NCI-H2029 (cell line): ENCODE data around the gene TEX13B.
A peak's percentile ranks its signal among the peaks of the same experiment; 100 is the strongest.
"Not testable (repeated sequence)": the region's sequence is repeated elsewhere in the genome, so short reads cannot be mapped to it uniquely, and the experiment has no call there.

Experiments
- DNase-seq: peaks from one replicate; lab custom pipeline; 2025; lab: John Stamatoyannopoulos, UW

Gene TEX13B

GRCh38 chrX:107982356-107982755 is at the start of gene TEX13B:
Gene TEX13B, minus strand, starts transcription at chrX:107982370. Its CDS starts 243 bp downstream, at chrX:107982127.
- no peak for DNase-seq

- no peak for DNase-seq
Measured at GRCh38 chrX:108029928-108030711, 48.0 kb upstream of the TEX13B start.

GRCh38 chrX:108028854-108029253 is 46.7 kb upstream of the TEX13B start:
- no peak for DNase-seq

GRCh38 chrX:108025954-108026600 is 43.9 kb upstream of the TEX13B start:
- DNase-seq: no peak

GRCh38 chrX:108025376-108025775 is 43.2 kb upstream of the TEX13B start:
- no peak for DNase-seq

- no peak for DNase-seq
Measured at GRCh38 chrX:108022491-108023089, 40.4 kb upstream of the TEX13B start.

- DNase-seq: no peak
Measured at GRCh38 chrX:108020631-108021030, 38.5 kb upstream of the TEX13B start.

GRCh38 chrX:108019382-108019875 is 37.3 kb upstream of the TEX13B start:
- no peak for DNase-seq

- no peak for DNase-seq
Measured at GRCh38 chrX:108018656-108019381, 36.6 kb upstream of the TEX13B start.

DNA sequence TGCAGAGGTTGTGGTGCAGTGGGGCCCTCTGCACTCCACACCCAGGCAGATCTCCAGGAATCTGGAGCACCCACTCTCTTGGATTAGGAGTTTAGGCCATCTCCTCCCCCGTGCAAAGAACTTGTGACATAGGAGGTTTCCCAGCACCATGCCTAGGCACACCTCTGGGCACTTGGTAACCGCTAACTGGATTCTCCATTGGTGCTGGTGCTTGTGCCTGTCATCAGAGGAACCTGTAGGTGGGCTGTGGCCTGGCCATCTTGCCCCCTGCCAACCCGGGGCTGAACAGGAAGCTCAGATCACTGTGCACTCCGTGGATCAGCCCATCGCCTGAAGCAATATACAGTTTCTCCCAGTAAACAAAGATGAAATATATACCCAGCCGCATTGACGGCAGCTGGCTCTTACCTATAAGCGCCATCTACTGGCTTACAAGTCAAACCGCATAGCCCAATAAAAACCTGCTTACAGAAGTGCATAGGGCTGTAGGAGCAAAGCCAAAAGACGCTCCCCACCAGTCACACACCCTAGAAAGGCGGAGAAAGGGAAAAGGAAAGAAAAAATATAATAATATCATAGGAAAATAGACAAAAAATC is 19.1 kb upstream of the TEX13B start:
- peak; percentile 36 for DNase-seq

- no peak for DNase-seq
Measured at GRCh38 chrX:108000751-108001150, 18.6 kb upstream of the TEX13B start.

DNA sequence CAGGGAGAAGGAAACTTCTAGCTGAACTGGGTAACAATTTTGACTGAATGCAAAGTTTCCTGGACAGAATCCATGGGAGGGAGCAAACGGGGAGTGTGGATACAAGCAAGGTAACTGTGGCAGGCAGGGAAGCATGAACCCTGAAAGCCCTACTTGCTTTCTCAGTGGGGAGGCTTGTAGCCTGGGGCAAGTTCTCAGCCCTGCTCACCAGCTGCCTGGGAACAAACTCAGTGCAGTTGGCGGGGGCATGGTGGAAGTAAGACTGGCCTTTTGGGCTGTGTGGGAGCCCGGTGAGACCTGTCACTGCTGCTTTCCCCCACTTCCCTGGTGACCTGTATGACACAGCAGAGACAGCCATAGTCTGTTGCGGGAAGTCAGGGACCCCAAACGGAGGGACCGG is 14.0 kb upstream of the TEX13B start:
- DNase-seq: no peak

DNA sequence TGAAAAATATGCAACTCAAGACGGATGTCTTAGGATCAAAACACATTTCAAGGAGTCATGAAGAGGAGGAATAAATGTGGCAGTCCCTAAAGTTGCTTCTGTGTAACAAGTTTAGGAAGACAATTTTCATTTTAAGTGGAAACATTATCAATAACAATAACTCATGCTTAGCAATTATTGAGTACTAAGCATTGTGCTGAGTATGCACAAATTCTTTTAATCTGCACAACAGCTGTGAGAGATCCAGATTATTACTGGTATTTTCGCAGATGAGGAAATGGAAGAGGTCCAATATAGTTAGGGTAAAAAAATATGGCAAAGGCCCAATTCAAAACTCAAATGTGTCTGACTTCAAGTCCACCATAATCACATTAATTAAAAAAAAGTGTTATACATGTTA is 2.9 kb upstream of the TEX13B start:
- DNase-seq: no peak

- DNase-seq: no peak
Measured at GRCh38 chrX:107979534-107979933, 2.6 kb downstream of the TEX13B start.

DNA sequence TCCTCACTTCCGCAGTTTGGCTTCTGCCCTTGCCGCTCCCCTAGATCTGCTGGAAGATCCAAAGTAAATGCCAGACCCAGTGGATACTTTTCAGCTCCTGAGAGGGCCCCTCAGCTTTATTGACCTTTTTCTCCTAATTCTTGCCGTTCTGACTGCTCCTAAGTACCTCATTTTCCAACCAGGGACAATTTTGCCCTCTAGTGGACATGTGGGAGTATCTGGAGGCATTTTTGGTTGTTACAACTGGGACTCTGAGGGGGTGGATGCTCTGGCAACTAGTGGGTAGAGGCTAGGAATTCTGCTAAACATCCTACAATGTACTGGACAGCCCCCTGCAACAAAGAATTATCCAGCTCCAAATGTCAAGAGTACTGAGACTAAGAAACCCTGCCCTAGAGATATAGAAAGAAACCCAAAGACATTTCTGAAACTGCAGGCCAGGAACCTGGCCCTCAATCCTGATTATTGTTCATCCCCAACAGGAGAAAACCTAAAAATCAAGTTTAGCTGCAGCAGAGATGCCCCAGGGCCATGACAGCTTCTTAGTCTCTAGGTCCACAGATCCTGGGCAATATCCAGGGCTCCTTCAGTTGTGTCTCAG is 3.4 kb downstream of the TEX13B start:
- DNase-seq: no peak

GRCh38 chrX:107978071-107978470 is 4.1 kb downstream of the TEX13B start:
- DNase-seq: no peak

DNA sequence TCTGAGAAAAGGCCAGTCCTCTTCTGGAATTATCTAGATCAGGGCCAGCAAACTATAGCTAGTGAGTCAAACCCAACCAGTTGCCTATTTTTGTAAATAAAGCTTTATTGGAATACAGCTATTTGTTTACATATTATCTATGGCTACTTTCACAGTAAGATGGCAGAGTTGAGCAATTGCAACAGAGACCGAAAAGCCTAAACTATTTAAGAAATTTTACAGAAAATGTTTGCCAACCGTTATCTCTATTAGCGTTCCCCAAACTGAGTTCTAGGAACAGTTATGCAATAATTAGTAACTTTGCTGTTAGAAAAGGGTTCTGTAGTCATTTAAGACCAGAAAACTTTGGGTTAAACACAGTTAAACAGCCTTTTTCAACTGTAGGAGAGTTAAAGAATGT is 10.5 kb downstream of the TEX13B start:
- DNase-seq: no peak

DNA sequence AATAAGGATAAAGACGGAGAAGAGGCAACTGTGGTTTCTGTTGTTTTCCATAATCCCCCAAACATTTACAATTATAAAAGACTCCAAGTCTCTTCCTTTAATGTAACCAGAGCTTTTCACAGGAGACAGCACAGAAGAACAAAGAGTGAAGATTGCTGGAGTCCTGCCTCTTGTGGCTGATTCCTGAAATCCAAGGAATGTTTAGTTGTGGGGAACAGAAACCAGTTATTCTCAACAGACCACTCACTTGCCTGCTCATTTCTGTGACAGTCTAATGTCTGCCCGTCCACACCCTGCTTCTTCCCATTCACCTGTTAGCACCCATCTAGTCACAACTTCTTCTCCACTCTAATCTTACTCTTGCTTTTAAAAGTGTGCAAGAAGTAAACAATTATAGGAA is 12.1 kb downstream of the TEX13B start:
- DNase-seq: no peak

- no peak for DNase-seq
Measured at GRCh38 chrX:107968623-107969022, 13.5 kb downstream of the TEX13B start.

DNA sequence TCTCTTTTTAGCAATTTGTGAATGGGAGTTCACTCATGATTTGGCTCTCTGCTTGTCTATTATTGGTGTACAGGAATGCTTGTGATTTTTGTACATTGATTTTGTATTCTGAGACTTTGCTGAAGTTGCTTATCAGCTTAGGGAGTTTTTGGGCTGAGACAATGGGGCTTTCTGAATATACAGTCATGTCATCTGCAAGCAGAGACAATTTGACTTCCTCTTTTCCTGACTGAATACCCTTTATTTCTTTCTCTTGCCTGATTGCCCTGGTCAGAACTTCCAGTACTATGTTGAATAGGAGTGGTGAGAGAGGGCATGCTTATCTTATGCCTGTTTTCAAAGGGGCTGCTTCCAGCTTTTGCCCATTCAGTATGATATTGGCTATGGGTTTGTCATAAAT is 26.8 kb downstream of the TEX13B start:
- DNase-seq: not testable (repeated sequence)

DNA sequence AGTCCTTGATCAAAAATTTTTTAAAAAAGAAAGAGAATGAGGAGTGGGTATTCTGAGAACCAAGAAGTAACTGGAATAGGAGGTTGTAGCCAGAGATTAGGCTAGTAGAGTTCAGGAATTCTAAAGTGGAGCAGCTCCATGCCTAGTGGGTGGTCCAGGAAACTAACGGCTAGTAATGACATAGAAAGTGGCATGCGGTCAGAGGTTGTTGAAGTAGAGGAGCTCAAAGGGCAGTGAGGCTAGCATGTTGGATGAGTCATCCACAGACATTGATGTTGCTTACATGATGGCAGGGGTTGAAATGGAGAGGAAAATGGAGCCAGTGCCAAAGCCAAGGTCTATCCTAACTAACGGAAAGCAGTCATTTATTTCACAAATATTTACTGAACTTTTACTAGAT is 42.1 kb downstream of the TEX13B start:
- no peak for DNase-seq

- DNase-seq: no peak
Measured at GRCh38 chrX:107936434-107936730, 45.8 kb downstream of the TEX13B start.
